ENCODE measurements around the gene ADAMTS5. TPM values are rescaled to one million over a fixed set of nuclear protein-coding genes. Genes with fewer than 3 reads are reported as not detected.

Gene ADAMTS5
- total RNA-seq, 1 donor from 2014 or later: 8.1 TPM

GRCh38 chr21:26925636-26926035, 41.3 kb downstream of the ADAMTS5 start:
- no peak overlapping the region for H3K27ac Mint-ChIP-seq

GRCh38 chr21:26925122-26925521, 41.8 kb downstream of the ADAMTS5 start:
- no peak for DNase-seq (ENCODE audit: extremely low spot score, unreplicated experiment)
- H3K36me3 Mint-ChIP-seq: peaks cover 16% of the 10 kb centered on the region
- H3K4me1 Mint-ChIP-seq (ENCODE audit: unreplicated experiment): no peaks in the 10 kb centered on the region
- H3K27me3 Mint-ChIP-seq: peaks cover 3% of the 10 kb centered on the region
- H3K4me3 Mint-ChIP-seq: no peak overlapping the region
- H3K9me3 Mint-ChIP-seq: no peaks in the 10 kb centered on the region
- H3K27ac Mint-ChIP-seq: no peak overlapping the region
- TF ChIP-seq CTCF (conservative IDR thresholded peaks at IDR 0.05): no peak

More at GRCh38 chr21:26925636-26926035, 41.3 kb downstream of the ADAMTS5 start:
- no peaks in the 10 kb centered on the region for H3K4me1 Mint-ChIP-seq (ENCODE audit: unreplicated experiment)
- DNase-seq (ENCODE audit: extremely low spot score, unreplicated experiment): no peak
- TF ChIP-seq CTCF (conservative IDR thresholded peaks at IDR 0.05): no peak
- no peaks in the 10 kb centered on the region for H3K9me3 Mint-ChIP-seq
- peaks cover 16% of the 10 kb centered on the region for H3K36me3 Mint-ChIP-seq
- H3K27me3 Mint-ChIP-seq: peaks cover 3% of the 10 kb centered on the region
- H3K4me3 Mint-ChIP-seq: no peak overlapping the region

GRCh38 chr21:26923986-26924385, 42.9 kb downstream of the ADAMTS5 start:
- Mint-ChIP-seq H3K27me3 (peaks cover 3% of the 10 kb centered on the region), H3K9me3 (no peaks in the 10 kb centered on the region), H3K4me3 (no peak overlapping the region), H3K27ac (no peak overlapping the region), H3K36me3 (peaks cover 11% of the 10 kb centered on the region), H3K4me1 (ENCODE audit: unreplicated experiment) (no peaks in the 10 kb centered on the region)
- no peak for DNase-seq (ENCODE audit: extremely low spot score, unreplicated experiment)
- no peak for TF ChIP-seq CTCF (conservative IDR thresholded peaks at IDR 0.05)

- no peak for TF ChIP-seq CTCF (conservative IDR thresholded peaks at IDR 0.05)
- Mint-ChIP-seq H3K9me3 (no peaks in the 10 kb centered on the region), H3K36me3 (peaks cover 3% of the 10 kb centered on the region), H3K4me3 (no peak overlapping the region), H3K27ac (no peak overlapping the region), H3K4me1 (ENCODE audit: unreplicated experiment) (peaks cover 5% of the 10 kb centered on the region), H3K27me3 (no peaks in the 10 kb centered on the region)
- DNase-seq (ENCODE audit: extremely low spot score, unreplicated experiment): no peak
Measured at GRCh38 chr21:26920055-26920454, 46.8 kb downstream of the ADAMTS5 start.

- DNase-seq (ENCODE audit: extremely low spot score, unreplicated experiment): no peak
- H3K36me3 Mint-ChIP-seq: no peaks in the 10 kb centered on the region
- peaks cover 5% of the 10 kb centered on the region for H3K4me1 Mint-ChIP-seq (ENCODE audit: unreplicated experiment)
- no peaks in the 10 kb centered on the region for H3K27me3 Mint-ChIP-seq
- H3K4me3 Mint-ChIP-seq: no peak overlapping the region
- no peak for TF ChIP-seq CTCF (conservative IDR thresholded peaks at IDR 0.05)
- no peak overlapping the region for H3K27ac Mint-ChIP-seq
- peaks cover 4% of the 10 kb centered on the region for H3K9me3 Mint-ChIP-seq
Measured at GRCh38 chr21:26918323-26919079, 48.4 kb downstream of the ADAMTS5 start.

Data from type B pancreatic cell (in vitro differentiated cells).